GM23248 (cell line): ENCODE data around the gene PEX5.

Experiments
- EZH2 ChIP-seq: fragments of 200-600 bp; sonication (generic); IDR thresholded peaks from 2 replicates; pipeline ENCODE4 v1.6.1; 2018; ENCODE audit warnings: antibody characterized with exemption, mild to moderate bottlenecking; ENCODE audit not compliant: insufficient read depth, poor library complexity, severe bottlenecking
- EZH2phosphoT487 ChIP-seq: fragments of 200-600 bp; sonication (generic); IDR thresholded peaks from 2 replicates; pipeline ENCODE4 v1.6.1; 2018; ENCODE audit warnings: antibody characterized with exemption, moderate library complexity, mild to moderate bottlenecking, low read depth; ENCODE audit not compliant: insufficient read depth

- TF ChIP-seq EZH2 (no peak), EZH2phosphoT487 (no peak)
These were observed 4.2 kb downstream of the PEX5 start for GRCh38 chr12:7193674-7194073.
